Stimulated activated CD8-positive, alpha-beta memory T cell treated with anti-CD3 and anti-CD28 coated beads, Interleukin-15, amount 100 ng/mL, for 24 hours (primary cell): ENCODE measurements around the gene TSPAN31.

ENCODE experiments used
- DNase-seq: peaks from one replicate; pipeline ENCODE4 v3.0.0-alpha.2; 2020; ENCODE audit warnings: low read depth

TSPAN31 gene

GRCh38 chr12:57722716-57723629 is 21.9 kb upstream of the TSPAN31 start:
- DNase-seq, result no peak

DNA sequence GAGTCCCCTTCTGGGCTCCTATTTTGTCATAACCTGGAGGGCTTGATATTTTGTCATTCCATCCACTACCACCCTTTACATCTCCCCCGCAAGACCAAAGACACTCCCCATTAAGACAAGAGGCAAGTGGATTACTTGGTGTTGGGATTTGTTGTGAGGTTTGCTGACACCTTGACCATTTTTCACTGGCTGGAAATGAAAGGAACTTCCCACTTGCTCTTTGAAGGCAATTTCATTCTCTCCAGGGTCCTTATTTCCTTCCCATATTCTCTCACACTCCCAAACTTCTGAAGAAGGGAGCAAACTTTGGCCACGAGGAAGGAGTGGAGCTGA is 21.2 kb upstream of the TSPAN31 start:
- no peak for DNase-seq

- no peak for DNase-seq
These were observed 20.6 kb upstream of the TSPAN31 start for GRCh38 chr12:57724003-57724935.

- DNase-seq, result no peak
These were observed 19.7 kb upstream of the TSPAN31 start for GRCh38 chr12:57724936-57725740.

DNA sequence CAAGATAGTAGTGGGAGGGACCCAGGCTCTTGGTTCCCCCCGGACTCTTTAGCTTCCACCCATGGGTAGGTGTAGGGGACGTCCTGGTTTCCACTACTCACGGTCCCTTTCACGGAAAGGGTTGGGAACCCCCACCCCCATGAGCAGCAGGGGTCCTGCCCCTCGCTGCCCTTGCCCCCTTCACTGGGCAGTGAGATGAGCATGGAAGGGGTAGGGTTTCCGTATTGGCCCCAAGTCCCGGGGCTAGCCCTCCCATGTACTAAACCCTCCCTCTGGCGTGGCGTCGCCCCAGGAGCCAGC is 19.0 kb upstream of the TSPAN31 start:
- no peak for DNase-seq

- no peak for DNase-seq
These were observed 18.5 kb upstream of the TSPAN31 start for GRCh38 chr12:57726151-57726883.

- DNase-seq, result no peak
These were observed 17.7 kb upstream of the TSPAN31 start for GRCh38 chr12:57726884-57727757.

DNA sequence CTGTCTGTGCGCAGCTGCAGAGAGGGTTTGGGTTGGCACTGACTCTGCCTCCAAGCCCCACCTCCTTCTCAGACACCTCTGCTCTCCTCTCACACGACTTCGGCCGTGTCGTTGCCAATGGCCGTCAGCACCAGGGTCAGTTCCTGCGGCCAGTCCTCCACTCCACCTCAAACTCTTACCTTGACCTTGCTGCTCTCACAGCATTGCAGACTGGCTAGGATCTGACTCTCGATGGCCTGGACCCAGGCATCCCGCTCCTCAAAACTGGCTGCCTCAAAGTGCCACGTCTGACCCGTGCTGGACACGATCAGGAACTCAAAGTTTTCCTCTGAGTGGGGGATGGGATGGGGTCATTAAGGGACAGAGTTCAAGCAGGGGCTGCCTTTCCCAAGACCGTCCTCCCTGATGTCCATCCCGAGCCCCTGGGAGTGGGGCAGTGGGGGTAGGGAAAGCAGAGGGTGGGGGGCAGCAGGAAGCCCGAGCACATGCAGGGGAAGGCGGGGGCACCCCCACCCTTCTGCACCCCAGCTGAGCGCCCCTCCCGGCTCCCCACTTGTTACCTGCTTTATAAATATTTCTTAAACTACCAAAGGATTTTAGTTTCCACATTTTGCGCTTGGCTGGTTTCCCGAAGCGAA is 17.0 kb upstream of the TSPAN31 start:
- no peak for DNase-seq

DNA sequence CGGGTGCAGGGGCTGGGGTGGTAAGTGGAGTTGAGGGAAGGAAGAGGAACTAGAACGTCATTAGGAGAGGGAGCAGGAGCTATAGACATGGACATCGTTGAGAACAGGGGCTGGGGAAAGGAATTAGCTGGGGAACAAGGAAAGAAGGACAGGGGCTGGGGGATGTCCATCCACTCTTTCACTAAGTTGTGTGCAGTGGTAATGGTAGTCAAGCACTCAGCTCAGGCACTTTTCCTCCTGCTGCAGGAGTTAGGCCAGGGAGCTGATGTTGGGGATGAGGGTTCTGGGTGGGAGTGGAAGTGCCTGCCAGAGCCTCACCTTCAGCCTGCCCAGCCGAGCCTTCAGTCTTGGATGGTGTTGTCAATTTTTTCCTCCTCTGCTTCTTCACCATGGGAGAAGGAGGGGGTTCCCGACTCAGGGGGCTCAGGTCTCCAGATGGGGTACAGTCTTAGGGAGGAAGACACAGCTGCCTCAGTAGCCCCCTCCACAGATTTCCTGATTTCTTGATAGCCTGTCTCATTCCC is 15.5 kb upstream of the TSPAN31 start:
- DNase-seq, result no peak

GRCh38 chr12:57730336-57731067 is 14.3 kb upstream of the TSPAN31 start:
- no peak for DNase-seq

DNA sequence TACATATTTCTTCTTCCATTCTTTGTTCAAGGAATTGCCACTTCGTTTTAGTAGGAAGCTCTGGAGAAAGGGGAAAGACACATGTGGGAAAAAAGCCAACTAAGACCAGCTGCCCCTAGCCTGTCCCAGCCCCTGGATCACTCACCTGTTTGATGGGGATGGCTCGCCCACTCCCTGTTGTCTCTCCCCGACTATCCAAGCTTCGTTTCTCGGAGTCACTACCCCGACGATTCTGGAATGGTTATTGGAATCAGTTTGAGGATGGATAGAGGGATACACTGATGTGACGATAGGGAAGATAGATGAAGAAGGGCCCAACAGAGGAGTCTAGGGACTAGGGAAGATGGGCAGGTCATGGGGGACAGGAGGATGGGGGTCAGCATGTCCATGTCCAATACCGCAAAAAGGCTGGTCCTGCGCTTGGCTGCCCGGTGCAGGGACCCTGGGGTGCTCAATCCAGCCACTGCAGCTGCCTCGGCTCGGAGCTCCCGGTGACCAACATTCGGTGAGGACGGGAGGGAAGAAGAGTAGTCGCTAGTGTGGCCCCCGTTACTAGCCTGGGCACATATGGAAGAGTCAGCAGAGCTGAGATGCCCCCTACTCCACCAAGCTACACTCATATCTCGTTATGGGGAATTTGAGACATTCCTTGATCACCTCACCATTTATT is 13.3 kb upstream of the TSPAN31 start:
- DNase-seq, result no peak

GRCh38 chr12:57732270-57732669 is 12.6 kb upstream of the TSPAN31 start:
- no peak for DNase-seq

- no peak for DNase-seq
These were observed 11.9 kb upstream of the TSPAN31 start for GRCh38 chr12:57732726-57733593.

- DNase-seq, result no peak
These were observed 10.9 kb upstream of the TSPAN31 start for GRCh38 chr12:57733928-57734327.

DNA sequence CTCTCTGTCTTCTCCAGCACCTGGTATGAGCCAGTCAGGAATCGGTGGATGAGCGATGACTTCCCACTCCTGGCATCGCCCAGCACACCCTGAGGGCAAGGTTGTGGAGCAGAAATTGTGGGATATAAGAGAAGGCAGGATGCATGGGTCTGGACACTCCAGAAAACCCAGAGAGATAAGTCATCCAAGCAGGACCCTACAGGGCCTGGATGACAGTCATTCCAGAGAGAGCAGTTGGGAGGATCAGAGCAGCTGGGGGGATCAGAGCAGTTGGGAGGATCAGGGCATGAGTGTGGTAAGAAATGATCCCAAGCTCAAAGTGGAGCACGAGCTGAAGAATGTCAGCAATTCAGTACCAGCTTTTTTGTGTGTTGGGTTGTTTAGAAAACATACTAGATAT is 10.2 kb upstream of the TSPAN31 start:
- no peak for DNase-seq

DNA sequence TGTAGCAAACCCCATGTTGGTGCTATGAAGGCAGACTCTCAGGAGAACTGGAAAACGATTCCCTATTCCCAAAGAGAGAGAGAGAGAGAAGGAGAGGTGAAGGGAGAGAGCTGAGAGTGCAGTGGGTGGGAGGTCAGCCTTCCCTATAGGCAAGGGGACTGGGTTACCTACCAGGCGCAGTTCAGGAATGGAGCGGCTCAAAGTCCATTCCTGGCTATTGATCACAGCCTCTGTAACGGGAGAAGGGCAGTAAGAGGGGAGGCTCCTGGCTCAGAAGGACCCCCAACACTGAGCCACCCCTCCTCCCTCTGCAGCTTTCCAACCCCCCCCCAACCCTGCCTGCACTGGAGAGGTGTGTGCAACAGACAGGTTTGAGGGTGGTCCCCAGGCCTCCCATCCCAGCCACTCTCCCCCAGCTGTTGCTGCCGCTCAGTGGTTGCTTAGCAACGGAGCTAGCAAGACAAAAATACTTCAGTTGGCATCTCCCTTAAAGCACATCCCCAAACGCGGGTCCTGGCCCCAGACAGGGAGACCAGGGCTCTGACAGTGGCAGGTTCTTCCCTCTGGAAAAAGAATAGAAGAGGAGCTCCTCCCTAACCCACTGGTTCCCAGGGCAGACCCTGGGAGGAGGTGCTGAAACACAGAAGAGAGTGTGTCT is 9.5 kb upstream of the TSPAN31 start:
- DNase-seq, result no peak
